Thymus (tissue), 11 donors: ENCODE results near the gene DESI2. TPM values are rescaled to one million over a fixed set of nuclear protein-coding genes. Genes with fewer than 3 reads are reported as not detected.
"Not testable (repeated sequence)": the region's sequence is repeated elsewhere in the genome, so short reads cannot be mapped to it uniquely, and the experiment has no call there.

Source experiments
- DNase-seq, 9 donors: peaks; one replicate each; pipeline ENCODE4 v3.0.0-alpha.2; 2013; ENCODE audit warnings: low spot score in 9 of 9, low read depth in 6 of 9, missing footprints in 1 of 9
- H3K27ac ChIP-seq, 2 donors: one replicate each; pipeline ENCODE4 v1.5.1; 2013; ENCODE audit warnings: control low read depth in 1 of 2, low read depth in 1 of 2, low read length in 1 of 2, mild to moderate bottlenecking in 1 of 2, moderate library complexity in 1 of 2
- H3K27me3 ChIP-seq, 2 donors: one replicate each; pipeline ENCODE4 v1.5.1; 2013; ENCODE audit warnings: low read length in 1 of 2; ENCODE audit not compliant: control insufficient read depth in 2 of 2, insufficient read depth in 1 of 2
- H3K36me3 ChIP-seq, 2 donors: one replicate each; pipeline ENCODE4 v1.5.1; 2013; ENCODE audit warnings: low read length in 1 of 2, mild to moderate bottlenecking in 1 of 2, moderate library complexity in 1 of 2; ENCODE audit not compliant: control insufficient read depth in 2 of 2, insufficient read depth in 2 of 2
- H3K4me1 ChIP-seq, 2 donors: one replicate each; pipeline ENCODE4 v1.5.1; 2013; ENCODE audit warnings: low read length in 2 of 2; ENCODE audit not compliant: control insufficient read depth in 2 of 2, insufficient read depth in 2 of 2
- H3K4me3 ChIP-seq, 2 donors: one replicate each; pipeline ENCODE4 v1.5.1; 2013; ENCODE audit warnings: low read length in 2 of 2, control low read depth in 1 of 2, mild to moderate bottlenecking in 1 of 2
- H3K9me3 ChIP-seq, 2 donors: one replicate each; pipeline ENCODE4 v1.5.1; 2013; ENCODE audit warnings: low read length in 1 of 2, mild to moderate bottlenecking in 1 of 2; ENCODE audit not compliant: control insufficient read depth in 2 of 2, insufficient read depth in 1 of 2
- WGBS: extraction: QIAGEN DNeasy Blood & Tissue Kit; methylation state at CpG from one replicate; pipeline ENCODE4 v1.1.7; 2013; 5-methylcytosine and 5-hydroxymethylcytosine counted together
- polyA plus RNA-seq: library from polyadenylated mRNA; stranded (reverse); fragments of 200-250 nt; gene quantifications from one replicate; pipeline ENCODE4 v1.2.3, GENCODE V29; 2013
- total RNA-seq: library from RNA; stranded (reverse); fragments of 120-200 nt; gene quantifications from one replicate; pipeline ENCODE4 v1.2.4, GENCODE V29; 2013
- donor health status: healthy.

DESI2 gene
- total and polyA plus RNA-seq, 2 donors = 14.7 to 26.2 TPM

DNA sequence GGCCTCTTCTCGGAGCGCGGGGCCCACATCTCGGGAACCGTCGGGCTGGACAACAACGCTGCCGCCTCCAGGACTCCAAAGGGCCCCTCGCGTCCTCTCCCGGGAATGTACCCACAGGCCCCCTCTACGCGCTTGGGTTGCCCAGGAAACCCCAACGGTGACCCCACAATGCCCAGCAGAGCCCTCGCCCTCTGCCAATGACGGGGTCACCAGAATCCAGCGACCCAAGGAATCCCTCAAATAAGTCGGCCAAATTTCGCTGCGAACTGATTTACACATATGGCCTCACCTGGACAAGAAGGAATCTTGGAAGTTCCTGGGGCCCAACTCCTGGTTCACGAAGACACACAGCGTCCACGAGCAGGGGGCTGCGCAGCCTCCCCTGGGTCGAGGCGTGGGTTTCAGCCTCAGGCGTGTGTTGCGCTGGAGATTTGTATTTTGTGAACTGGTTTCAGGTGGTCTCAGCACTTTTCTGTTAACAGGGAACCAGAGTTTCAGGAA lies 78.1 kb downstream of the DESI2 start:
- DNase-seq = no peak
- H3K27ac ChIP-seq = no peak overlapping the region
- H3K4me3 ChIP-seq = peak overlapping the region in 1 of 2 donors; percentile 61
- H3K36me3 ChIP-seq = no peaks in the 10 kb centered on the region
- no peaks in the 10 kb centered on the region for H3K9me3 ChIP-seq
- H3K4me1 ChIP-seq = peaks cover 8 to 15% of the 10 kb centered on the region in 2 donors
- WGBS = 63% methylated on average over 28 of the region's 28 CpGs
- peaks cover 2 to 9% of the 10 kb centered on the region in 2 donors for H3K27me3 ChIP-seq

DNA sequence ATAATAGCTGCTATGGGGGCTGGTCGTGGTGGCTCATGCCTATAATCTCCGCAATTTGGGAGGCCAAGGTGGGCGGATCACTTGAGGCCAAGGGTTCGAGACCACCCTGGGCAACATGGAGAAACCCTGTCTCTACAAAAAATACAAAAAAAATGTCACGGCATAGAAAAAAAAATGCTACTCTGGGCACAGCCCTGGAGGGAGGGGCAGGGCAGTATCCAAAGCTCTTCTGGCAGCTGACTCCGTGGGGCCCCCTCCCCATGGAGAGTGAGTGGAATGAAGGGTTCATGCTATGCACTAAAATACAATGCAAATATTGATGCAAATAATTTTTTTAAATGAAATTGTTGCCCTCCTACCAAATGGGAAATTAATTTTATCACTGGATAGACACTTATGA lies 78.7 kb downstream of the DESI2 start:
- Histone ChIP-seq H3K27me3 (peaks cover 2 to 9% of the 10 kb centered on the region in 2 donors), H3K9me3 (no peaks in the 10 kb centered on the region), H3K4me3 (no peak overlapping the region), H3K27ac (no peak overlapping the region), H3K4me1 (peaks cover 8 to 15% of the 10 kb centered on the region in 2 donors), H3K36me3 (no peaks in the 10 kb centered on the region)
- 98% methylated on average over 6 of the region's 6 CpGs for WGBS
- no peak for DNase-seq

DNA sequence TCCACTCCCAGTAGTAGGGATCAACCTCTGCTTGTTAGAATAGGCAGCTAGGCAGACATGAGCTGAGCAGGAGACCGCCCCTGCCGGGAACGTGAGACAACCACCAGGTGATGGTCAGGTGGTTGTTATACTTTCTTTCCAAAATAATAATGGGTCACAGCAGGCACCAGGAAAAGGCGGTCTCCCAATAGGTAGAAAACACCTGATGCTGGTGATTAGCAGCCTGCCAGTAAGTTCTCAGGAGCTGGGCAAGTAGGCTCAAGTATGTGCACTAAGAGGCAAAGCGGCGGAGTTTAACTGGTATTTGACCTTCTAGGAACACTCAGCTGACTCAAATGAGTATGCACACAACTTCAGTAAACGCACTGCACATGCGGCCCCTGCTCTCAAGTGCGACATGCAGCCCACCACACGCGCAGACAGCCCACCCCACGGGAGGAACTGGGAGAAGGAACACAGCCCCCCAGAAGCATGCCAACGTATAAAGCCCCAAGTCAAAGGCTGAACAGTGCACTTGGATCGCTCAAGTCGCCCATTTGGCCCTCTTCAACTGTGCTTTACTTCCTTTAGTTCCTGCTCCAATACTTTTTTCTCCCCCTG lies 80.0 kb downstream of the DESI2 start:
- H3K27me3 ChIP-seq = peaks cover 2 to 9% of the 10 kb centered on the region in 2 donors
- 97% methylated on average over 15 of the region's 15 CpGs for WGBS
- no peak overlapping the region for H3K27ac ChIP-seq
- no peaks in the 10 kb centered on the region for H3K9me3 ChIP-seq
- peaks cover 8 to 15% of the 10 kb centered on the region in 2 donors for H3K4me1 ChIP-seq
- H3K36me3 ChIP-seq = no peaks in the 10 kb centered on the region
- no peak for DNase-seq
- H3K4me3 ChIP-seq = no peak overlapping the region

DNA sequence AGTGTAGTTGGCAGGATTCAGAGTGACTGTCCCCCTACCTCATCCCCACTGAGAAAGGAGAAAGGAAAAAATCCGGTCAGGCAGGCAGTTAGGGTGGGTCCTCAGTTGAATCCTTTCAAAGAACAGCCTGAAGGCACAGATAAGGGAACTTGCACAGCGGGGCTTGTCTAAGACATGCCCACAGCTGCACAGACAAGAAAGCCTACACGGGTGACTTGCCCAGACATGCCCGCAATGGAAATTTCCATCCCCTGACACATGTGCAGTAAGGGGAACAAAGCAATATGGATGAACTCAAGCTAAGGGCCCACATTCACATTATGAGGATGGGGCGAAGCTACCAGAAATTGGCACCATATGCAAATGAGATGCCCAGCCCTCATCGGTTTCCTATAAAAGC lies 82.5 kb downstream of the DESI2 start:
- WGBS = 95% methylated on average over 6 of the region's 6 CpGs
- Histone ChIP-seq H3K4me1 (peaks cover 5% of the 10 kb centered on the region in 2 donors), H3K27me3 (peaks cover 2 to 5% of the 10 kb centered on the region in 2 donors), H3K9me3 (no peaks in the 10 kb centered on the region), H3K27ac (no peak overlapping the region), H3K4me3 (no peak overlapping the region), H3K36me3 (no peaks in the 10 kb centered on the region)
- DNase-seq = no peak

DNA sequence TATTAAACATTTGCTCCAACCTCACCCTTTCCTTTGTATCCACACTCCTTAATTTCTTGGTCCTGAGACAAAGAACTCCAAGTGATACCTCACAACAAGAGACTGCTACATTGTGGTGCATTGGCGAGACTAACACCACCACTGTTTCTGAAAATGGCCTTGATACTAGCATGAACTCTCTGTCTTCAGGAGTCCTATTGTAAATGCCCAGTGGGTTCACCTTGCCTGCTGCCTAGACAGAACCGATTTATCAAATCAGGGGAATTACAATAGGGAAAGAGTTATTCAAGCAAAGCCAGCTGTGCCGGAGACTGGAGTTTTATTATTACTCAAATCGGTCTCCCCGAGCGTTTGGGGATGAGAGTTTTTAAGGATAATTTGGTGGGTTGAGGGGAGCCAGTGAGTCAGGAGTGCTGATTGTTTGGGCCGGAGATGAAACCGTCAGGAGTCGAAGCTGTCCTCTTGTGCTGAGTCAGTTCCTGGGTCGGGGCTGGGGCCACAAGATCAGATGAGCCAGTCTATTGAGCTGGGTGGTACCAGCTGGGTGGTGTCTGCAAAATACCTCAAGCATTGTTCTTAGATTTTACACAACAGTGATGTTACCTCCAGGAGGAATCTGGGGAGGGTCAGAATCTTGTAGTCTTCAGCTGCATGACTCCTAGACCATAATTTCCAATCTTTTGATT lies 83.1 kb downstream of the DESI2 start:
- H3K27me3 ChIP-seq = peaks cover 0 to 2% of the 10 kb centered on the region in 2 donors
- 96% methylated on average over 10 of the region's 10 CpGs for WGBS

DNA sequence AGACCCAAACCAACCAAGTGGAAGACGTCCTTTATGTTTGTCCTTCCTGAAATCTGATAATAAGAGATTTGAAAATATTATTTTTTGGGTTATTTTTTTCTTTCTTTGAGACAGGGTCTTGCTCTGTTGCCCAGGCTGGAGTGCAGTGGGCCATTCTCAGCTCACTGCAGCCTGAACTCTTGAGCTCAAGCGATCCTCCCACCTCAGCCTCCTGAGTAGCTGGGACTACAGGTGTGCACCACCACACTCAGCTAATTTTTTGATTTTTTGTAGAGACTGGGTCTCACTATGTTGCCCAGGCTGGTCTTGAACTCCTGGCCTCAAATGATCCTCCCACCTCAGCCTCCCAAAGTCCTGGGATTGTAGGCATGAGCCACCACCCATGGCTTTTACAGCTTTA lies 86.2 kb downstream of the DESI2 start:
- H3K9me3 ChIP-seq, H3K27ac ChIP-seq, DNase-seq, H3K4me1 ChIP-seq, H3K36me3 ChIP-seq, H3K27me3 ChIP-seq, H3K4me3 ChIP-seq: not testable (repeated sequence)
- WGBS = 73% methylated on average over 2 of the region's 2 CpGs

More for the DNA sequence above, 83.1 kb downstream of the DESI2 start:
- DNase-seq = no peak
- Histone ChIP-seq H3K36me3 (no peaks in the 10 kb centered on the region), H3K4me3 (no peak overlapping the region), H3K27ac (no peak overlapping the region), H3K9me3 (no peaks in the 10 kb centered on the region), H3K4me1 (peaks cover 1 to 2% of the 10 kb centered on the region in 2 donors)

DNA sequence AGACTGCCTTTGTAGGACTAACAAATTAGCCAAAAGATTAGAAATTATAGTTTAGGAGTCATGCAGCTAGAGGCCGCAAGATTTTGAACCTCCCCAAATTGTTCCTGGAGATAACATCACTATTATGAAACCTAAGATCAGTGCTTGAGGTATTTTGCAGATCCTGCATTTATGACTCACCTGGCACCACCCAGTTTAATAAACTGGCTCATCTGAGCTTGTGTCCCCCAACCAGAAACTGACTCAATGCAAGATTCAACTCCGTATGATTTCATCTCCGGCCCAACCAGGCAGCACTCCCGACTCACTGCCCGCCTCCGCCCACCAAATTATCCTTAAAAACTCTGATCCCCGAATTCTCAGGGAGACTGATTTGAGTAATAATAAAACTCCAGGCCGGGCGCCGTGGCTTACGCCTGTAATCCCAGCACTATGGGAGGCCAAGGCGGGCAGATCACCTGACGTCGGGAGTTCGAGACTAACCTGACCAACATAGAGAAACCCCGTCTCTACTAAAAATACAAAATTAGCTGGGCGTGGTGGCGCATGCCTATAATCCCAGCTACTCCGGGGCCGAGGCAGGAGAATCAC lies 87.2 kb downstream of the DESI2 start:
- WGBS = 97% methylated on average over 20 of the region's 20 CpGs
- not testable (repeated sequence) for H3K9me3 ChIP-seq, H3K27me3 ChIP-seq, H3K36me3 ChIP-seq, H3K4me1 ChIP-seq, H3K4me3 ChIP-seq, DNase-seq, H3K27ac ChIP-seq

DNA sequence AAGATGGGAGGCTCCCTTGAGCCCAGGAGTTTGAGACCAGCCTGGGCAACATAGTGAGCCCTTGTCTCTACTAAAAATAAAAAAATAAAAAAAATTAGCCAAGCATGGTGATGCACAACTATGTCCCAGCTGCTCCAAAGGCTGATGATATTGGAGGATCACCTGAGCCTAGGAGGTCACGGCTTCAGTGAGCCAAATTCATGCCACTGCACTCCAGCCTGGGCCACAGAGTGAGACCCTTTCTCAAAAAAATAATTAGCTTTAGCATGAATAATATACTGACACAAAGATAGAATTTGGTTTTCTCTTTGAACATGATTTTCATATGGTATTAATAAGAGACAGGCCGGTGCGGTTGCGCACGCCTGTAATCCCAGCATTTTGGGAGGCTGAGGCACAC lies 88.8 kb downstream of the DESI2 start:
- Histone ChIP-seq H3K9me3 (no peaks in the 10 kb centered on the region), H3K27me3 (no peaks in the 10 kb centered on the region), H3K4me3 (no peak overlapping the region), H3K4me1 (no peaks in the 10 kb centered on the region), H3K36me3 (no peaks in the 10 kb centered on the region), H3K27ac (no peak overlapping the region)
- no peak for DNase-seq
- 99% methylated on average over 5 of the region's 5 CpGs for WGBS
